ENCODE data around the gene GTF2A1.
A peak's percentile ranks its signal among the peaks of the same experiment; 100 is the strongest.

The GTF2A1 gene

GRCh38 chr14:81177225-81177624, 43.5 kb downstream of the GTF2A1 start:
- no peak for DNase-seq (ENCODE audit: low read depth, low spot score)

GRCh38 chr14:81176241-81176640, 44.5 kb downstream of the GTF2A1 start:
- DNase-seq (ENCODE audit: low read depth, low spot score) = no peak

- DNase-seq (ENCODE audit: low read depth, low spot score) = peak; percentile 32
Observed at GRCh38 chr14:81172881-81173280, 47.9 kb downstream of the GTF2A1 start.

- DNase-seq (ENCODE audit: low read depth, low spot score) = peak; percentile 6
Observed at GRCh38 chr14:81172353-81172752, 48.4 kb downstream of the GTF2A1 start.

- DNase-seq (ENCODE audit: low read depth, low spot score) = no peak
Observed at GRCh38 chr14:81170829-81171195, 49.9 kb downstream of the GTF2A1 start.

GRCh38 chr14:81170104-81170828, 50.5 kb downstream of the GTF2A1 start:
- DNase-seq (ENCODE audit: low read depth, low spot score) = peak; percentile 93

GRCh38 chr14:81169711-81170103, 51.1 kb downstream of the GTF2A1 start:
- DNase-seq (ENCODE audit: low read depth, low spot score) = peak; percentile 23

- DNase-seq (ENCODE audit: low read depth, low spot score) = no peak
Observed at GRCh38 chr14:81169267-81169666, 51.5 kb downstream of the GTF2A1 start.

- no peak for DNase-seq (ENCODE audit: low read depth, low spot score)
Observed at GRCh38 chr14:81166121-81166520, 54.6 kb downstream of the GTF2A1 start.

- no peak for DNase-seq (ENCODE audit: low read depth, low spot score)
Observed at GRCh38 chr14:81165188-81165587, 55.6 kb downstream of the GTF2A1 start.

- peak; percentile 87 for DNase-seq (ENCODE audit: low read depth, low spot score)
Observed at GRCh38 chr14:81164167-81164774, 56.5 kb downstream of the GTF2A1 start.

- no peak for DNase-seq (ENCODE audit: low read depth, low spot score)
Observed at GRCh38 chr14:81162941-81163340, 57.8 kb downstream of the GTF2A1 start.

- DNase-seq (ENCODE audit: low read depth, low spot score) = no peak
Observed at GRCh38 chr14:81161749-81162148, 59.0 kb downstream of the GTF2A1 start.

- DNase-seq (ENCODE audit: low read depth, low spot score) = no peak
Observed at GRCh38 chr14:81161088-81161487, 59.7 kb downstream of the GTF2A1 start.

- DNase-seq (ENCODE audit: low read depth, low spot score) = peak; percentile 28
Observed at GRCh38 chr14:81157431-81157830, 63.3 kb downstream of the GTF2A1 start.

- DNase-seq (ENCODE audit: low read depth, low spot score) = no peak
Observed at GRCh38 chr14:81153187-81153586, 67.6 kb downstream of the GTF2A1 start.

GRCh38 chr14:81148635-81149034, 72.1 kb downstream of the GTF2A1 start:
- DNase-seq (ENCODE audit: low read depth, low spot score) = no peak

- no peak for DNase-seq (ENCODE audit: low read depth, low spot score)
Observed at GRCh38 chr14:81147140-81147897, 73.4 kb downstream of the GTF2A1 start.

GRCh38 chr14:81144824-81145603, 75.7 kb downstream of the GTF2A1 start:
- peak; percentile 51 for DNase-seq (ENCODE audit: low read depth, low spot score)

- no peak for DNase-seq (ENCODE audit: low read depth, low spot score)
Observed at GRCh38 chr14:81143793-81144192, 77.0 kb downstream of the GTF2A1 start.

- no peak for DNase-seq (ENCODE audit: low read depth, low spot score)
Observed at GRCh38 chr14:81141426-81141825, 79.3 kb downstream of the GTF2A1 start.

- DNase-seq (ENCODE audit: low read depth, low spot score) = no peak
Observed at GRCh38 chr14:81138429-81138828, 82.3 kb downstream of the GTF2A1 start.

Data from astrocyte of the hippocampus (primary cell).